GM18502 (cell line): Measurements from ENCODE around the gene NEURL1.
"Not testable (repeated sequence)": the region's sequence is repeated elsewhere in the genome, so short reads cannot be mapped to it uniquely, and the experiment has no call there.

Source experiments
- ATAC-seq: cut with Tn5 transposase; IDR thresholded peaks from one replicate; pipeline ENCODE4 v1.9.1; 2021; ENCODE audit warnings: mild to moderate bottlenecking; ENCODE audit not compliant: unreplicated experiment, poor library complexity

Gene NEURL1

GRCh38 chr10:103512166-103512565, 18.7 kb downstream of the NEURL1 start:
- no peak for ATAC-seq

- no peak for ATAC-seq
These were observed 19.3 kb downstream of the NEURL1 start for GRCh38 chr10:103512591-103513379.

GRCh38 chr10:103513380-103514060, 20.0 kb downstream of the NEURL1 start:
- ATAC-seq: no peak

GRCh38 chr10:103514244-103514643, 20.7 kb downstream of the NEURL1 start:
- no peak for ATAC-seq

- no peak for ATAC-seq
These were observed 24.0 kb downstream of the NEURL1 start for GRCh38 chr10:103517234-103518085.

- no peak for ATAC-seq
These were observed 26.3 kb downstream of the NEURL1 start for GRCh38 chr10:103519798-103520197.

GRCh38 chr10:103522006-103522405, 28.5 kb downstream of the NEURL1 start:
- ATAC-seq: not testable (repeated sequence)

GRCh38 chr10:103523683-103524082, 30.2 kb downstream of the NEURL1 start:
- ATAC-seq: no peak

- ATAC-seq: no peak
These were observed 32.4 kb downstream of the NEURL1 start for GRCh38 chr10:103525901-103526300.

GRCh38 chr10:103527476-103527875, 34.0 kb downstream of the NEURL1 start:
- not testable (repeated sequence) for ATAC-seq

GRCh38 chr10:103528549-103528948, 35.0 kb downstream of the NEURL1 start:
- no peak for ATAC-seq

- ATAC-seq: no peak
These were observed 36.0 kb downstream of the NEURL1 start for GRCh38 chr10:103529539-103529938.

- ATAC-seq: no peak
These were observed 40.3 kb downstream of the NEURL1 start for GRCh38 chr10:103533827-103534226.

GRCh38 chr10:103534621-103535498, 41.4 kb downstream of the NEURL1 start:
- ATAC-seq: no peak

- no peak for ATAC-seq
These were observed 42.1 kb downstream of the NEURL1 start for GRCh38 chr10:103535595-103535994.

- no peak for ATAC-seq
These were observed 46.2 kb downstream of the NEURL1 start for GRCh38 chr10:103539751-103540150.

GRCh38 chr10:103540722-103541121, 47.2 kb downstream of the NEURL1 start:
- no peak for ATAC-seq

- ATAC-seq: no peak
These were observed 48.1 kb downstream of the NEURL1 start for GRCh38 chr10:103541616-103542015.

- ATAC-seq: no peak
These were observed 49.5 kb downstream of the NEURL1 start for GRCh38 chr10:103542764-103543616.
